Body of pancreas (tissue), 4 donors: ENCODE measurements around the gene LRFN2. TPM values are rescaled to one million over a fixed set of nuclear protein-coding genes. Genes with fewer than 3 reads are reported as not detected.

Experiments used
- ATAC-seq: fragments of 150-250 bp; one replicate; pipeline ENCODE4 v1.9.1; 2016
- DNase-seq, 4 donors: peaks; one replicate each; pipeline ENCODE4 v3.0.0-alpha.2; 2019
- H3K27ac ChIP-seq, 4 donors: fragments of 200-600 bp; sonication (generic); 1 replicate in 3 of 4; 2 replicates in 1 of 4; pipeline versions ENCODE4 v1.5.1 to v1.6.1; 2016 to 2019; ENCODE audit warnings: mild to moderate bottlenecking in 1 of 4, mixed read lengths in 1 of 4, moderate library complexity in 1 of 4
- H3K27me3 ChIP-seq, 2 donors: fragments of 200-600 bp; sonication (generic); one replicate each; pipeline ENCODE4 v1.6.0; 2016; ENCODE audit warnings: mild to moderate bottlenecking in 1 of 2
- H3K36me3 ChIP-seq, 2 donors: fragments of 200-600 bp; sonication (generic); replicated peaks in 1 of 2; 2 replicates each; pipeline ENCODE4 v1.5.1; 2016; ENCODE audit warnings: low read depth in 2 of 2; ENCODE audit not compliant: insufficient read depth in 1 of 2
- H3K4me1 ChIP-seq: fragments of 200-600 bp; sonication (generic); one replicate; pipeline ENCODE4 v1.6.0; 2016
- H3K4me3 ChIP-seq, 2 donors: fragments of 200-600 bp; sonication (generic); 1 replicate in 1 of 2; 2 replicates in 1 of 2; pipeline ENCODE4 v1.5.1; 2016 to 2019
- H3K9me3 ChIP-seq, 3 donors: fragments of 200-600 bp; sonication (generic); 1 replicate in 2 of 3; 2 replicates in 1 of 3; pipeline ENCODE4 v1.5.1; 2016
- POLR2A ChIP-seq, 3 donors: fragments of 450-650 bp; IDR thresholded peaks; one replicate each; pipeline ENCODE4 v1.6.1; 2016; ENCODE audit warnings: antibody characterized with exemption in 3 of 3, mild to moderate bottlenecking in 2 of 3
- WGBS, 2 donors: methylation state at CpG; one replicate each; pipeline ENCODE4 v1.1.5; 2017; 5-methylcytosine and 5-hydroxymethylcytosine counted together
- intact Hi-C: fragments of 100-400 bp; cut with DNase I; formaldehyde crosslinking; loops from one replicate; pipeline ENCODE4 v1.15.1; 2023
- total RNA-seq, 2 donors: library from RNA; depleted of rRNA; stranded (reverse); fragments of >200 nt; gene quantifications; one replicate each; pipeline ENCODE4 v1.1.0, GENCODE V29; 2016
- TF ChIP-seq, protein P1 (sequence below), 7 experiments: fragments of 450-650 bp in 4 of 7; fragments of 200-600 bp in 3 of 7; sonication (generic) in 3 of 7; IDR thresholded peaks; one replicate each; pipeline ENCODE4 v1.5.1; 2016 to 2019; ENCODE audit warnings: antibody characterized with exemption in 7 of 7

Gene LRFN2
- total RNA-seq, 2 donors from 2014 or later, result 0.33 TPM; not detected in 1

GRCh38 chr6:40471243-40471642 lies 115.9 kb downstream of the LRFN2 start:
- H3K4me1 ChIP-seq, result peaks cover 6% of the 10 kb centered on the region
- WGBS, 2 donors, result 94 to 96% methylated on average over 4 of the region's 4 CpGs
- no peak for ATAC-seq
- no peaks in the 10 kb centered on the region for H3K36me3 ChIP-seq
- no peaks in the 10 kb centered on the region for H3K27me3 ChIP-seq
- H3K4me3 ChIP-seq, result no peak overlapping the region
- no peaks in the 10 kb centered on the region for H3K9me3 ChIP-seq
- intact Hi-C loops, result no loop called here
- DNase-seq, result no peak
- no peak overlapping the region for H3K27ac ChIP-seq
- TF ChIP-seq, protein P1, sequence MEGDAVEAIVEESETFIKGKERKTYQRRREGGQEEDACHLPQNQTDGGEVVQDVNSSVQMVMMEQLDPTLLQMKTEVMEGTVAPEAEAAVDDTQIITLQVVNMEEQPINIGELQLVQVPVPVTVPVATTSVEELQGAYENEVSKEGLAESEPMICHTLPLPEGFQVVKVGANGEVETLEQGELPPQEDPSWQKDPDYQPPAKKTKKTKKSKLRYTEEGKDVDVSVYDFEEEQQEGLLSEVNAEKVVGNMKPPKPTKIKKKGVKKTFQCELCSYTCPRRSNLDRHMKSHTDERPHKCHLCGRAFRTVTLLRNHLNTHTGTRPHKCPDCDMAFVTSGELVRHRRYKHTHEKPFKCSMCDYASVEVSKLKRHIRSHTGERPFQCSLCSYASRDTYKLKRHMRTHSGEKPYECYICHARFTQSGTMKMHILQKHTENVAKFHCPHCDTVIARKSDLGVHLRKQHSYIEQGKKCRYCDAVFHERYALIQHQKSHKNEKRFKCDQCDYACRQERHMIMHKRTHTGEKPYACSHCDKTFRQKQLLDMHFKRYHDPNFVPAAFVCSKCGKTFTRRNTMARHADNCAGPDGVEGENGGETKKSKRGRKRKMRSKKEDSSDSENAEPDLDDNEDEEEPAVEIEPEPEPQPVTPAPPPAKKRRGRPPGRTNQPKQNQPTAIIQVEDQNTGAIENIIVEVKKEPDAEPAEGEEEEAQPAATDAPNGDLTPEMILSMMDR (IDR thresholded peaks at IDR 0.05), result no peak
- TF ChIP-seq POLR2A (IDR thresholded peaks at IDR 0.05), result no peak

DNA sequence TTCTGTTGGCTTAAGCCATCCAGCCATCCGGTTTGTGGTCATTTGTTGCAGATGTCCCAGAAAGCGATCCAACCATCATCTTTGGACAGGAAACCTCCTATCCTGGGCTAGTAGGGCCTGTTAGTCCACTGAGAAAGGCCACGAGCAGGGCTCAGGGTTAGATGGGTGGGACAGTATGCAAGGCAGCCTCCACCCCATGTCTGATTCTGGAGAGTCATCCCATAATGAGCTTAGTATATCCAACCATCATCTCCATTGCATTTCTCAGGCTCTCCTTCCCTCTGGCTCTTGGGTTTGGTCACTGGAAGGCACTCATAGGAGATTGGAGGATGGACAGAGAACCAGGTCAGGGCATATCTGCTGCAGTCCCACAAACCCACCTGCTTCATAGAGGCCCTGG lies 117.8 kb downstream of the LRFN2 start:
- Histone ChIP-seq H3K4me1 (peaks cover 6% of the 10 kb centered on the region), H3K27ac (no peak overlapping the region), H3K9me3 (no peaks in the 10 kb centered on the region), H3K4me3 (no peak overlapping the region), H3K27me3 (no peaks in the 10 kb centered on the region), H3K36me3 (no peaks in the 10 kb centered on the region)
- intact Hi-C loops, result no loop called here
- 64 to 93% methylated on average over 3 of the region's 3 CpGs for WGBS, 2 donors
- no peak for DNase-seq
- no peak for TF ChIP-seq POLR2A (IDR thresholded peaks at IDR 0.05)
- ATAC-seq, result no peak

DNA sequence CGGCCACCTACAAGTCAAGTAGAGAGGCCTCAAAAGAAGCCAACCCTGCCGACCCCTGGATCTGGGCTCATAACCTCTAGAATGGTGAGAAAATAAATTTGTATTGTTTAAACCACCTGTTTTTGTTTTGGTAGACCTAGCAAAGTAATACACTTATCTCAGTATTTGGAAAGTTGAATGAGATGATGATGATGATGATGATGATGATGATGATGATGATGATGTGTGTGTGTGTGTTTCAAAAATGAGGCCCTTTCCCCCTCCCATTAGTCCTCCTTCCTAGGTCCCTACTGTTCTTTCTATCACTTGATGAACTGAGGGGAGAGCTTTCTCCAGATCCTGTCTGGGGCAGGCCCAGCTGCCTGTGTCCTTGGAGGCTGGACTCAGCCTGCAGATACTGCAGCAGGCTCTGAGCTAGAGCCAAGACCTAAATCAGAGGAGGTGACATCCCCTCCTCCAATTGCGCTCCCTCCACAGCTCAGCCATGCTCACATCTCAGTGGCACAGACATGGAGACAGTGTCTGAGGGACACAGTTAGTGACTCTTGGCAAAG lies 120.1 kb downstream of the LRFN2 start:
- no peak for ATAC-seq
- Histone ChIP-seq H3K27ac (no peak overlapping the region), H3K4me1 (peaks cover 6% of the 10 kb centered on the region), H3K36me3 (no peaks in the 10 kb centered on the region), H3K4me3 (no peak overlapping the region), H3K27me3 (no peaks in the 10 kb centered on the region), H3K9me3 (no peaks in the 10 kb centered on the region)
- 73 to 75% methylated on average over 3 of the region's 3 CpGs for WGBS, 2 donors
- intact Hi-C loops, result no loop called here
- TF ChIP-seq POLR2A (IDR thresholded peaks at IDR 0.05), result no peak
- TF ChIP-seq, protein P1 (IDR thresholded peaks at IDR 0.05), result no peak
- DNase-seq, result peak in 1 of 4 donors; percentile 19

GRCh38 chr6:40461643-40462042 lies 125.5 kb downstream of the LRFN2 start:
- Histone ChIP-seq H3K36me3 (no peaks in the 10 kb centered on the region), H3K9me3 (no peaks in the 10 kb centered on the region), H3K27ac (no peak overlapping the region), H3K27me3 (no peaks in the 10 kb centered on the region), H3K4me1 (peaks cover 18% of the 10 kb centered on the region), H3K4me3 (no peak overlapping the region)
- intact Hi-C loops, result no loop called here
- TF ChIP-seq, protein P1 (IDR thresholded peaks at IDR 0.05), result no peak
- TF ChIP-seq POLR2A (IDR thresholded peaks at IDR 0.05), result no peak
- ATAC-seq, result no peak
- no peak for DNase-seq
- WGBS, 2 donors, result 52 to 58% methylated on average over 3 of the region's 3 CpGs

- no peaks in the 10 kb centered on the region for H3K9me3 ChIP-seq
- WGBS, 2 donors, result 69 to 94% methylated on average over 1 of the region's 1 CpG
Observed at GRCh38 chr6:40460380-40460779, 126.8 kb downstream of the LRFN2 start.

More at GRCh38 chr6:40460380-40460779, 126.8 kb downstream of the LRFN2 start:
- Histone ChIP-seq H3K4me3 (no peak overlapping the region), H3K4me1 (peaks cover 28% of the 10 kb centered on the region), H3K36me3 (no peaks in the 10 kb centered on the region), H3K27me3 (no peaks in the 10 kb centered on the region), H3K27ac (no peak overlapping the region)
- DNase-seq (no peak), ATAC-seq (no peak)
- intact Hi-C loops, result no loop called here
- TF ChIP-seq, protein P1 (IDR thresholded peaks at IDR 0.05), result no peak
